Heart left ventricle (tissue), 13 donors: ENCODE measurements around the gene BLID.

Experiments
- POLR2A ChIP-seq, 2 donors: fragments of 450-650 bp; IDR thresholded peaks; one replicate each; pipeline ENCODE4 v1.6.1; 2017; ENCODE audit warnings: antibody characterized with exemption in 2 of 2, mild to moderate bottlenecking in 2 of 2, moderate library complexity in 2 of 2
- TF ChIP-seq, protein P1 (sequence below), 12 donors: fragments of 200-600 bp; sonication (generic) in 4 of 12; IDR thresholded peaks; one replicate each; pipeline versions ENCODE4 v1.5.0 to v1.8.0; 2018 to 2022; ENCODE audit warnings: antibody characterized with exemption in 12 of 12, mild to moderate bottlenecking in 5 of 12
- donor health status: ischemic (EF 13 %, LVEDD 7.1; RV severe dilation, severe dysfunction).
- donor health status: DM: no; HTN: yes; CAD: no.
- donor health status: DM: no; HTN: no; CAD: no.
- donor health status: ischemic (EF 25% LVEDD 6.9; RV normal size, moderate dysfunction).
- donor health status: ischemic (EF 25% LVEDD 5.7; RV mildly dilated, moderate dysfunction).
- donor health status: ischemic (EF 35%, LVEDD 5.7; RV mildly dilated, moderate dysfunction).
- donor health status: nonischemic (EF 11% LVEDD 7.7; RV severe dilation, severe dysfunction).
- donor health status: DM: yes; HTN: yes; CAD: no.
- donor health status: PGD.
- donor health status: ischemic (EF 29% LVEDD 5.4; RV normal size, mild dysfunction).
- donor health status: nonischemic (EF 23%, LVEDD 6.1; RV moderate dilation, normal function).

DNA sequence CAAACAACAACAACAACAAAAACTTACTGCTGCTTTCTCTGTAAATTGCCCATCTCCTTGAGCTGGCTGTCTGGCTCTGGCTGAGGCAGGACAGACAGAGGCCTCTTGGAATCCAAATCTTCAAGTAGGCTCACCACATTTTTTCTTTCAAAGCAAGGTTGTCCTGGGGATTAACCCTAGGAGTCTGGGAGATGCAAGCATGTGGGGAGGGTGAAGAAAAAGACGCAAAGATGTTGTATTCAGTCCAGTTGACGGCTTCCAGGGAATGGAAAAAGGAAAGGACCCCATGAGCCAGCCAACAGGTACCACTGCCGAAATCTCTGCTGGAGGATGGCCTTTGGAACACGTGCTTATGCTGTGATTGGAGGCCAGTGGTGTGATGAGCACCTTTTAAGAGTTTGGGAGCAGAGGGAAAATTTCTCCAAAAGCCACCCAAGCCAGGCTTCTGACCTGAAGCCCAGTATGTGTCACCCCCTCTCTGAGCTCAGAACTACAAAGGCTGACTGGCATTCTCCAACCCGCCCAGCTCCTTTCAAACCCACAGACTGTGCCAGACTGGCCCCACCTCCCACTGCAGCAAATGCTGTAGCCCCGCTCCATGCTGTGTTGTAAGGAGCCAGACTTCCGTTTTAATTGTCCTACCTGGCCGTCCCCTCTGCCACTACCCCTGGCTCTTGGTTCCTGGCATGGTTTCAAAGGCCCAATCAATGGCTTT lies 10.8 kb downstream of the BLID start:
- no peak for TF ChIP-seq POLR2A (IDR thresholded peaks at IDR 0.05)
- TF ChIP-seq, protein P1, sequence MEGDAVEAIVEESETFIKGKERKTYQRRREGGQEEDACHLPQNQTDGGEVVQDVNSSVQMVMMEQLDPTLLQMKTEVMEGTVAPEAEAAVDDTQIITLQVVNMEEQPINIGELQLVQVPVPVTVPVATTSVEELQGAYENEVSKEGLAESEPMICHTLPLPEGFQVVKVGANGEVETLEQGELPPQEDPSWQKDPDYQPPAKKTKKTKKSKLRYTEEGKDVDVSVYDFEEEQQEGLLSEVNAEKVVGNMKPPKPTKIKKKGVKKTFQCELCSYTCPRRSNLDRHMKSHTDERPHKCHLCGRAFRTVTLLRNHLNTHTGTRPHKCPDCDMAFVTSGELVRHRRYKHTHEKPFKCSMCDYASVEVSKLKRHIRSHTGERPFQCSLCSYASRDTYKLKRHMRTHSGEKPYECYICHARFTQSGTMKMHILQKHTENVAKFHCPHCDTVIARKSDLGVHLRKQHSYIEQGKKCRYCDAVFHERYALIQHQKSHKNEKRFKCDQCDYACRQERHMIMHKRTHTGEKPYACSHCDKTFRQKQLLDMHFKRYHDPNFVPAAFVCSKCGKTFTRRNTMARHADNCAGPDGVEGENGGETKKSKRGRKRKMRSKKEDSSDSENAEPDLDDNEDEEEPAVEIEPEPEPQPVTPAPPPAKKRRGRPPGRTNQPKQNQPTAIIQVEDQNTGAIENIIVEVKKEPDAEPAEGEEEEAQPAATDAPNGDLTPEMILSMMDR (IDR thresholded peaks at IDR 0.05), result no peak
